ENCODE measurements around the gene PPP1R3G.

Gene PPP1R3G

GRCh38 chr6:5121956-5122355, 36.8 kb downstream of the PPP1R3G start:
- no peak for DNase-seq

DNA sequence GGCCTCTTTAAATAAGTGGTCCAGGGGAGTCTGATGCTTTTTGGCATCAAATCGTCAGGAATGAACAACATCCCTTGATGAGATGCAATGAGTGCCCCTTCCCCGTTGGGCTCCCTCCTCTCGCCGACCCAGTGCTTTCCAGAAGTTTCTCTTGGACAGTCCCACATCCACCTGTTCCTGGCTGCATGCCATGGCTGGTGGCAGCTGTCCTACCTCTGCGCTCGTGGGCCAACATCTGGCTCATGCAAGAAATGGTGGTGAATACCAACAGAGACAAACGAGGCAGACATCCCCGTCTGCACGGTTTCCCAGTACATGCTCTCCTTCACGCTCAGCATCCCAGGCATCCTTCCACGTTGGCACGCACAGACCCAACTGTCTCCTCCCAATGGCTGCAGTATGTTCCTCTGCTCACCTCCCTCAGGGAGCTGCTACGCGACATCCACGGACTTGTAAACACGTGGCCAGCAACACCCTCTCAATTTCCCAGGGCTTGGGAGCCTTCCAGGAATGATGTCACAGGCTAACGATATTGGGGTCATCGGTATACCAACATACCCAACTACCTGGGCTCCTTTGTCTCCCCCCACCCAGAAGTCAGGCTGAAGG, 37.5 kb downstream of the PPP1R3G start:
- no peak for DNase-seq

- DNase-seq = no peak
Measured at GRCh38 chr6:5123296-5124143, 38.4 kb downstream of the PPP1R3G start.

DNA sequence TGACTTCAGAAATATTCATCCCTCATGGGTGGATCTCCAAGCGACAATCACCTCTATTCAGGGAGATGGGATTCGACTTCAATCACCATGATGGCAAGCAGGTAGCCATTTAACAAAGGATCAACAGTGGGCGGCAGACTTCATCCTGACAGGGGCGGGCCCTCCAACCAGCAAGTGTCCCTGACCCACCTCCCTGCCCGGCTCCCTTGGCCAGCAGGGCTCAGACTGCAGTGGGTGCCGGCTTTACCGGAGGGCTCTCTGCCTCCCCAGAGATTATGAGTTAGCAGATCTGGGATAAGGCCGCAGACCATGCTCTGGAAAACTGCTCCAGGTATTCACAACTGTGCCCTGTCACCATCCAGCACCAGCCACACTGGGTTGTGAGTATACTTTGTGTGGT, 39.4 kb downstream of the PPP1R3G start:
- no peak for DNase-seq

DNA sequence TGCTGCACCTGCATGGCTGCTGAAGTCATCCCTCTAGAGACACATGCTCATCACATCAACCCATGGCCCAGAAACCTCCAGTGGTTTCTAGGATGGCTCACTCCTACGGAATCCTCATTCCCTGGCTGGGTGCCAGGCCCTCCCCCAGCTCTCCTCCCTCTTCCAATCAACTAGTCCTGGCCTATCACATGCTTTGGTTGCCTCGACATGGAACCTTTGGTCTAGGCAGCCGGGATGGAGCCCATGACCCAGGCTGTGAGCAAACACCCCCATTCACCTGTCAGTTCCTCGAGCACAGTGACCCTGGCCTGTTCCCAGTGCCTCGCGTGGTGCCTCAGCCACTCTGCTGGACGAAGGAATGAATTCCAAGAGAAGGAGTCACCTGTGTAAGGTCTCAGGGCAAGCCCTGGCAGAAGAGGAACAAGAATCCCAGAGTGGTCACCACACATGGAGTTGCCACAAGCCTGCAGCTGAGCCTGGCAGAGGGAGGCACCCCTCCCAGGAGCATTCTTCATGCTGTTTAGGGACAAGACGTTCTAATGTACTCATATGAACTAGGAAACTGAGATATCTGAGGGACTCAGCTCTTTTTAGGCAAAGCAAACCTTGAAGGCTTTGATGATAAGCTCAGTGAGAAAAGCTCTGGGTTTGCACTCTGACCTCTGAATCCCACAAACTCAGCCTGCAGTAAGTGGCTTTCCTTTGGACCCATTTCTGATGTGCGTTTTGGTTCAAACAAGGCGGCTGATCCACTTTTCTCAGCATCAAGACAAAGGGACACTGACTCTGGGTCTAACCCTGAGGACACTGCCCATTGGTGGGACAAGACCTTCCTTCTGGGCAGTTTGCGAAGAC, 40.2 kb downstream of the PPP1R3G start:
- no peak for DNase-seq

DNA sequence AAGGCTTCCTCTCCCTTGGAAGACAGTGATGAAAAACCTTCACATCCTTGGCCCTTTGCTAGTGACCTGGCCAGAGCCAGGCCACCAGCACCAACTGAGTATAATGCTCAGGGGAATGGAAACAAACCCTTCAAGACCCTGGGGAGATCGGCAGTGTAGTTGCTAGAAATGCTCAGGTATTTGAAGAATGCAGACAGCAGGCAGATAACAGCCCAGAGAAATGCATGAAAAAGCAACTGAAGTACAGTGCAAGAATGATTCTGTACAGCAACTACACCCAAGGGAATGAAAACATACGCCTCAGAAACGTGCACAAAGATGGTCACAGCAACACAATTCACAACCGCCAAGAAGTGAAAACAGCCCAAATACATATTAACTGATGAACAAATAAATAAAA, 41.1 kb downstream of the PPP1R3G start:
- no peak for DNase-seq

GRCh38 chr6:5127106-5127687, 42.1 kb downstream of the PPP1R3G start:
- no peak for DNase-seq

DNA sequence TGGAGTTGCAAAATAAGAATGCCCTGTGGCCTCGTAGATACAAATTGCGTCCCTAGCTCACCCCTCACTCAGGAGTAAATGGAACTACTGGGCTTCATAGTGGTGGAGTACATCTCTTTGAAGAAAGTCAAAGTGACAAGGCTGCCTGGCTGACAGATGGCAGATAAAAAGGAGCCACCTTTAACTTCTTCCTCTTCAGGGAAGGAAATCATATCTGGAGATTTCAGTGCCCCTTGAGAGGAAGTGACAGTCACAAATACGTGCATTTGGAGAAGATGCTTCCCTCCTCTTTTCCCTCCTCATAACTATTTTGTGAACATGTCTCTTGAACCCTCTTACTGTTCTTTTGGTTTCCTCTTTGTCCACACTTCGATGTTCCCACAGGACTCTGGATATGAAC, 43.2 kb downstream of the PPP1R3G start:
- no peak for DNase-seq

DNA sequence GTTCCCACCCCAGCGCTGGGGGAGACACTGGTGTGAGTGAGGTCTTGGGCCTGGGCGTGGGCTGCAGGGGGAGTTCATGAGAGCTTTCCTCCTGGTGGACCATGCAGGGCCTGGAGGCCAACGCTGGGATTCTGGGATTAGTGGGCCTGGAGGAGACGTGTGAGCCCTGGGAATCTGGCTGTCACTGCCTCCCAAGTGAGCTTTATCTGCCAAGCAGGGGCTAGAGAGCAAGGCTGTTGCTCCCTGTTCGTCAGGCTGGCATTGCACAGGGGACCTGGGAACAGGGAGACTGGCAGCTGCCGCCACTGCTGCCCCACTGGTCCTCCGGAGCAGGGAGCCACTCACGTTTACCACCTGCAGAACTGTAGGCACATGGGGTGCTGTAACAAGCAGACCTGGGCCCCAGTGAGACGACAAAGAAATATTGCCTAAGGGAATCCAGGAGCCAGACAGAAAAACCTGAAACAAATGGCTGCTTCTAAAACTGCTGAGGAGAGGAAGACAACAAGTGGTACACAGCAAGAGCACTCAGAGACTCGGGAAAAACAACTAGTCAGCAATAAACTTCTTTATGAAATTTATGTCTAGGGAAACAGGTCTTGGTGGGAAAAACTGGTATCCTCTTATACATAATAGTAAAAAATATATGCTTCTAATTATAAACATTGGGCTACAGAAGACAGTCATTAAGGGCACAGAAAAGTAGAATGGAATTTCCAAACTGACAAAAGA, 45.2 kb downstream of the PPP1R3G start:
- DNase-seq = no peak

- DNase-seq = peak; percentile 70
Measured at GRCh38 chr6:5132731-5133130, 47.6 kb downstream of the PPP1R3G start.

DNA sequence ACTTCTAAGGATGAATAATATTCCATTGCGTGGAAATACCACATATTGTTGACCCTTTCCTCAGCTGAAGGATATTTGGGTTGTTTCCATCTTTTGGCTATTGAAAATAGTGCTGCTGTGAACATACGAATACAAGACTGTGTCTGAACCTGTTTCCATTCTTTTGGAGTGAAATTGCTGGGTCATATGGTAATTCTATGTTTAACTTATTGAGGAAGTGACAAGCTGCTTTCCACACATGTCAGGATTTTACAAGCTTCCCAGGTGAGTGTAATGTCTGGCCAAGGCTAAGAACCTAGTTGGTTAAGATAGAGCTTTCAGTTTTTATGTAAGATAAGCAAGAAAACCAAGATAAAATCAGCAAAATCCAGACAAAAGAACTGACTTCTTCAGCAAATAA, 48.8 kb downstream of the PPP1R3G start:
- DNase-seq = no peak

- no peak for DNase-seq
Measured at GRCh38 chr6:5135788-5136376, 50.7 kb downstream of the PPP1R3G start.

- no peak for DNase-seq
Measured at GRCh38 chr6:5136851-5137250, 51.7 kb downstream of the PPP1R3G start.
